MM.1S (cell line): ENCODE measurements around the gene RCCD1.

ENCODE experiments used
- CTCF ChIP-seq: fragments of 300-600 bp; sonication (generic); IDR thresholded peaks from 2 replicates; pipeline ENCODE4 v1.5.1; 2016; ENCODE audit warnings: antibody characterized with exemption, low read length, mixed read lengths
- EZH2 ChIP-seq: fragments of 300-600 bp; sonication (generic); optimal IDR thresholded peaks from 2 replicates; pipeline ENCODE3; 2017; ENCODE audit warnings: low read depth, mild to moderate bottlenecking, antibody characterized with exemption, low read length, mixed read lengths

GRCh38 chr15:90938261-90938660 is 16.4 kb upstream of the RCCD1 start:
- no peak for TF ChIP-seq CTCF
- no peak for TF ChIP-seq EZH2
